ENCODE results near the gene RASSF10.

The RASSF10 gene

DNA sequence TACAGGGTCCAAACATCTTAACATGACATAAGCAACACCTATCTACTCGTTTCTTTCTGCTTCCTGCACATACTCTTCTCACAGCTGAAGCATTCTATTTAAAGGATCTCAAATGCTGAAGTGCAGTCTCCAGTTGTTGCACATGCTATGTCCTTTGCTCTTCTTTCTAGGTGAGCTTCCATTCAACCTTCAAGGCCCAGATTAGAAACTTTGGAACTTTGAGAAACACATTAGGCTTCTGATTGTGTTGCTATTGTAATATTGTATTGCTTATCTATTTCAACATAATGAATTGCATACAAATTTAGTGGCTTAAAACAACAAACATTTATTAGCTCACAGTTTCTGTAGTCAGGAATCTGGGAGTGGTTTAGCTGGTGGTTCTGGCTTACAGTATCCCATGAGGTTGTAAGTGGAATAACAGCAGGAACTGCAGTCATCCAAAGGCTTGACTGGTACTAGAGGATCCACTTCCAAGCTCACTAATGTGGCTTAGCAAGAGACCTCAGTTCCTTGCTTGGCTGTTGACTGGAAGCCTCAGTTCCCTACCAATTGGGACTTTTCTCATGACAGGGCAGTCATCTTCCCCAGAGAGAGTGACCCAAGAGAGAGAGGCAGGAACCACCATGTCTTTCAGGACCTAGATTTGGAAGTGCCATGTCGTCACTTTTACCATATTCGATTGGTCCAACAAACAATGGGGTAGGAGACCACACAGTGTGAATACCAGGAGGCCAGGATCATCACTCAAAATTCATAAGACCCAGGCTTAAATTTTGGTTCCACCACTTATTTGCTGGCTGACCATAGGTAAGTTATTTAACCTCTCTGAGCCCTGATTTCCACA, 27.2 kb upstream of the RASSF10 start:
- TF ChIP-seq, protein P1, sequence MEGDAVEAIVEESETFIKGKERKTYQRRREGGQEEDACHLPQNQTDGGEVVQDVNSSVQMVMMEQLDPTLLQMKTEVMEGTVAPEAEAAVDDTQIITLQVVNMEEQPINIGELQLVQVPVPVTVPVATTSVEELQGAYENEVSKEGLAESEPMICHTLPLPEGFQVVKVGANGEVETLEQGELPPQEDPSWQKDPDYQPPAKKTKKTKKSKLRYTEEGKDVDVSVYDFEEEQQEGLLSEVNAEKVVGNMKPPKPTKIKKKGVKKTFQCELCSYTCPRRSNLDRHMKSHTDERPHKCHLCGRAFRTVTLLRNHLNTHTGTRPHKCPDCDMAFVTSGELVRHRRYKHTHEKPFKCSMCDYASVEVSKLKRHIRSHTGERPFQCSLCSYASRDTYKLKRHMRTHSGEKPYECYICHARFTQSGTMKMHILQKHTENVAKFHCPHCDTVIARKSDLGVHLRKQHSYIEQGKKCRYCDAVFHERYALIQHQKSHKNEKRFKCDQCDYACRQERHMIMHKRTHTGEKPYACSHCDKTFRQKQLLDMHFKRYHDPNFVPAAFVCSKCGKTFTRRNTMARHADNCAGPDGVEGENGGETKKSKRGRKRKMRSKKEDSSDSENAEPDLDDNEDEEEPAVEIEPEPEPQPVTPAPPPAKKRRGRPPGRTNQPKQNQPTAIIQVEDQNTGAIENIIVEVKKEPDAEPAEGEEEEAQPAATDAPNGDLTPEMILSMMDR (IDR thresholded peaks at IDR 0.05), result no peak
- no peak overlapping the region for H3K4me3 ChIP-seq
- DNase-seq (ENCODE audit: low spot score), result no peak

DNA sequence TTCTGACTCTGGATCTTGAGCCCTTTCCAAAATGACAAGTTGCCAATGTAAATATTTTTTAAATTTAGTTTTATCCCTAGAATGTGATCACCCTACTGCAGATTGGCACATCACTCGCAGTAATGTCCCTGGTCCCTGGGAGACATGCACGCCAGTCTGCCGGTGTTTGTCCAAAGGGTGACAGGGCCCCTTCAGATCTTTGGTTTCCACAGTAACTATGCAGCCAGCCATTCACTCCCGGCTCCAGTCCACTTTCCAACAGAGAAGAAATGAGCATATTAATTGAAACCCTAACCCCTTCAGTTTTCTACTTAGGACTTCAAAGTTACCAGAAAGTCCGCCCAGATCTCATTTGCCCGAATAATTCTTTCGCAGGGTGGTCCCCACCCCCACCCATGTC, 25.8 kb upstream of the RASSF10 start:
- DNase-seq (ENCODE audit: low spot score), result no peak

More for the DNA sequence above, 27.2 kb upstream of the RASSF10 start:
- H3K27ac ChIP-seq, result no peak overlapping the region

DNA sequence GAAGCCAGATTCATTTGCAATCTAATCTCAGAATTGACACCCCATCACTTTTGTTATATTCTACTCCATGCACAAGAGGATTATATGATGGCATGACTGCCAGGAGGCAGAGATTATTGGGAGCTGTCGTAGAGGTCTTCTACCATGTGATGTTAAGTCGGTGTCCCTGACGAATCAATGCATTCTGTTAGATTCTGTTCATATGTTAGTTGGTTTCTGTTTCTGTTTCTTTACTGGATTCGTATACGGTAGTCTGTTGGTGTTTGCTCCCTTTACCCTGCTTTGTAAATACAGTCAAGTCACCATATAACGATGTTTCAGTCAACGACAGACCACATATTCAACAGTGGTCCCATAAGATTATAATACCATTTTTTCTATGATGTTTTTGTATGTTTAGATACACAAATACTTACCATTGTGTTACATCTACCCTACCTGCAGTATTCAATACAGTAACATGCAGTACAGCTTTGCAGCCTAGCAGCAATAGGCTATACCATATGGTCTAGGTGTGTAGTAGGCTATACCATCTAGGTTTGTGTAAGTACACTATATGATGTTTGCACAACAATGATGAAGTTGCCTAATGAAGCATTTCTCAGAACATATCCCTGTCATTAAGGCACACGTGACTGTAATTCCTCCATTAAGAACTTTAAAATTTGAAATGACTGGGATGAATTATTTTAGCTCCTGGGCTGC, 22.8 kb upstream of the RASSF10 start:
- TF ChIP-seq, protein P1 (IDR thresholded peaks at IDR 0.05), result no peak
- no peak overlapping the region for H3K27ac ChIP-seq
- no peak for DNase-seq (ENCODE audit: low spot score)
- no peak overlapping the region for H3K4me3 ChIP-seq

More for the DNA sequence above, 25.8 kb upstream of the RASSF10 start:
- Histone ChIP-seq H3K4me3 (no peak overlapping the region), H3K27ac (no peak overlapping the region)
- TF ChIP-seq, protein P1 (IDR thresholded peaks at IDR 0.05), result no peak

- TF ChIP-seq, protein P1 (IDR thresholded peaks at IDR 0.05), result no peak
- no peak overlapping the region for H3K4me3 ChIP-seq
- H3K27ac ChIP-seq, result no peak overlapping the region
- DNase-seq (ENCODE audit: low spot score), result no peak
Measured at GRCh38 chr11:12989428-12990161, 19.5 kb upstream of the RASSF10 start.

GRCh38 chr11:12990162-12990480, 19.0 kb upstream of the RASSF10 start:
- Histone ChIP-seq H3K4me3 (no peak overlapping the region), H3K27ac (no peak overlapping the region)
- DNase-seq (ENCODE audit: low spot score), result no peak
- TF ChIP-seq, protein P1 (IDR thresholded peaks at IDR 0.05), result no peak

- TF ChIP-seq, protein P1 (IDR thresholded peaks at IDR 0.05), result no peak
- Histone ChIP-seq H3K4me3 (no peak overlapping the region), H3K27ac (no peak overlapping the region)
- no peak for DNase-seq (ENCODE audit: low spot score)
Measured at GRCh38 chr11:12991426-12991825, 17.7 kb upstream of the RASSF10 start.

Data from coronary artery (tissue), 2 donors.